ENCODE measurements around the gene CARD9.

Gene CARD9

DNA sequence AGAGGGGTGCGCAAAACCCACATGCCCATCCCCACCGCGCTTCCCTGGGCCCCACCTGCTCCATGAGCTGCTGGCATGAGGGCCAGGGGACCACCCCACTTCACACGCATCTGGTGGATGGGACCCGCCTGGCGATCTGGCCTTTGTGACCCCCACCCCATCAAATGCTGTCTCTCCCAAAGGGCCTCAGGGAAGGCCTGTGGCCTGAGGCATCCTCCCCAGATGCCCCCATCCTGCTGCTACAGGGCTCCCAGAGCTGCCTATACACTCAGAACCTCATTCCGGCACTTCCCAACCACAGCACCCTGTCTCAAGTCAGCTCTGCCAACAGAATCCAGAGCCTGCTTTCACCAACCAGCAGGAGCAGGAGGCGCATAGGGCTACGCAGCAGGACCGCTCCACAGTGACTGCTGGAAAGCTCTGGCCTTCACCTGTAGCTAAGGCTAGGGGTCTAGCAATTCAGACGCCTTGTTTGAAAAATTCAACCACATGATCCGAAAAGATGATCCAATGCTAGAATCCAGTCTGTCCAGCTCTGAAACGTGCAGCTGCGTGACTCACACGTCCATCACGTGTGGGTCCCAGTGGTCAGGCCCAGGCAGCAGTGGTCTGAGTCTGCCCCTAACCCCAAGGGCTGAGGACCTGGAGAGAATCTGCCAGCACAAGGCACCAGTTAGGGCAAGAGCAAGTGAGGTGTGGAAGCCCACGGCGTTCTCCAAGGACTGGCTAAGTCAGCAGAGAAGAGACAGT lies 27.9 kb upstream of the CARD9 start:
- no peak for DNase-seq

DNA sequence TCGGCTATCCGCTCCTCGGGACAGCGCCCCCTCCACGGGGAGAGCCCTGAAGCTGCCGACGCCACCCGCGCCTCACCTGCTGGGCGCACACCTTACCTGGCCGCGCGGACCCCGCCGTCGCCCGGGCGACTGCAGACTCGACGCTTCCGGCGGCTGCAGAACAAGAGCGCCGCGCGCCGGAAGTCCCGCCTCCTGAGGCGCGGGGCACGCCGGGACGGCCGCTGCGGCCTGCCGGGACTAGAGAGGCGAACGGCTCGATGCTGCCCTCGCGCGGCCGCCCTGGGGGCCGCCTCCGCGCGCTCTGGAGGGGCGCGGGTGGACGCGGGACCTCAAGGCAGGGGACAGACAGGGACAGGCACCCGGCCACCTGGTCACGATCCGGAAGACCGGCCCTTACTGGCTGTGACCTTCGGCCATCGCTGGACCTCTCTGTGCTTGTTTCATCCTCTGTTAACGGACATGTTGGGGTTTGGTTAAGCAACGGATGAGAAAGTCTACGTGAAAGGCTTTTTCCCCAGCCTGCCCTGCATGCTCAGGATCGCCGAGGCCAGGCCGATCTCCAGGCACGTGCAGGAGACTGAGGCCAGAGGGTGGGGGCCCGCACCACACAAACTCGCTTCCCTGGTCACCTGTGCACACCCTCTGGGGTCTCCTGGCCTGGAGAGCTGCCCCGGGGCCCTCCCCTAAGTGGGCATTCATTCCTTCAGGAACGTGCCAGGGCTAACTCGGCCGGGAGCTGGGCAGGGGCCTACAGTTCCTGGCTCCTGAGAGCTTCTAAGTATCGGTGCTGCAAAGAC lies 26.8 kb upstream of the CARD9 start, which contains the start of gene SNAPC4:
SNAPC4 (minus strand) TSS at position 133 of the 797 bp plus-strand sequence. CDS start 1,742 bp downstream, outside the sequence.
- peak; percentile 81 to 92 for DNase-seq

- DNase-seq, result no peak
Measured at GRCh38 chr9:136399176-136400037, 25.9 kb upstream of the CARD9 start.

DNA sequence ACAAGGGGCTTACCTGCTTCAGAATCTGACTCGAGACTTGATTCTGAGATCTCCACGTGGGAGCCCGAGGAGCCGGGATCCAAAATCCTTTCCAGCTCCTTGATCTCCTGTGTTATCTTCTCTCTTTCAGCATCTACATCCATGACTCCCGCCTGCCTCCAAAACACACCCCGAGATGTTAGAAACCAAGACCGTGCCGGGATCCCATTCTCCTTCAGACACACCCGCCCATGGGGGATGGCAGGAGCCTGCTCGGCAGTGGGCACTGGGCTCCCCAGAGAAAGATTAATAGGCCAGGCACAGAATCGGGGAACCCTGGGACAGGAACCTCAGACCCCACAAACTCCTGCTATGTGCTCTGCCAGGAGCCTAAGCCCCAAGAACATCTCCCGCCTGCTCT lies 24.8 kb upstream of the CARD9 start:
- no peak for DNase-seq

- no peak for DNase-seq
Measured at GRCh38 chr9:136397643-136398042, 24.2 kb upstream of the CARD9 start.

DNA sequence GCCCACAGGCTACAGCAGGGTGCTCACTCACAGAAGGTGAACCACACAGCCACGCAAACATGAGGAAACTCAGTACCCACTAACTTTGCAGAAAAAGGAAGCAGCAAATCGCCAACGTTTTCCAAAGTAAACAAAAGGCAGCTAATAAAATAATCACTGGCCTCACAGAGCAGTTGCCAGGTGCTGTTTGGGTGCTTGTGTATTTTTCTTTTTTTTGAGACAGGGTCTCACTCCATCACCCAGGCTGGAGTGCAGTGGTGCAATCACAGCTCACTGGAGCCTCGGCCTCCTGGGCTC lies 22.7 kb upstream of the CARD9 start:
- no peak for DNase-seq

- DNase-seq, result no peak
Measured at GRCh38 chr9:136395345-136396218, 22.1 kb upstream of the CARD9 start.

GRCh38 chr9:136395020-136395340 lies 21.5 kb upstream of the CARD9 start:
- DNase-seq, result no peak

DNA sequence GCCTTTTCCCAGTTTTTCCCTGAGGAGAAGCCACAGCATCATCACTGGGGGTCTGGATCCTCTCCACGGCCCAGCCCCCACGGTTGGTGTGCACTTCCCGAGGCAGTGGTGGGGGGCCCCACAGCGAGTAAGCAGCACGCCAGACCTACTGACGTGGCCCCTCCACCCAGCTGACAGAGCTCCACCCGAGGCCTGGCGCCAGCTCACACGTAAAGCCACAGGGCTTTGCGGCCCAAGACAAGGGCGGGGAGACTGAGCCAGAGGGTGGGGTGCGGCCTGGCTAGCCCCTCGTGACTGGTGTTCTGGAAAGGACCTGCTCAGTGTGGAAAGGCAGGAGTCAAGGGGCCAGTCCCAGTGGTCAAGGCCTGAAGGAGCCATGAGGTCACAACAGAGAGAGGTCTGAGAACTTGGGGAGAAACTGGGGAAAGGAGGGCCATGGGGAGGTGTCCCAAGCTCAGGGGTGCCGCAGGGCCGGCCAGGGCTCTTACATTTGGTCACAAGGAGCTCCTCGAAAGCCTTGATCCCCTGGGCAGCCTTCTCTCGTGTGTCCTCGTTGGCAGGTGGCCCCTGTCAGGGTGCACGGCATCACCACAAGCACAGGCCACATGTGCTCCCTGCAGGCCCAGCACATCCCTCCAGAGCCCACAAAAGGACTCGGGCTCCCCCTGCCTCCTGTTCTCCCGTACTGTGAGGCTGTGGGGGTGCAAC lies 21.0 kb upstream of the CARD9 start:
- no peak for DNase-seq

GRCh38 chr9:136393531-136393930 lies 20.1 kb upstream of the CARD9 start:
- DNase-seq, result no peak

DNA sequence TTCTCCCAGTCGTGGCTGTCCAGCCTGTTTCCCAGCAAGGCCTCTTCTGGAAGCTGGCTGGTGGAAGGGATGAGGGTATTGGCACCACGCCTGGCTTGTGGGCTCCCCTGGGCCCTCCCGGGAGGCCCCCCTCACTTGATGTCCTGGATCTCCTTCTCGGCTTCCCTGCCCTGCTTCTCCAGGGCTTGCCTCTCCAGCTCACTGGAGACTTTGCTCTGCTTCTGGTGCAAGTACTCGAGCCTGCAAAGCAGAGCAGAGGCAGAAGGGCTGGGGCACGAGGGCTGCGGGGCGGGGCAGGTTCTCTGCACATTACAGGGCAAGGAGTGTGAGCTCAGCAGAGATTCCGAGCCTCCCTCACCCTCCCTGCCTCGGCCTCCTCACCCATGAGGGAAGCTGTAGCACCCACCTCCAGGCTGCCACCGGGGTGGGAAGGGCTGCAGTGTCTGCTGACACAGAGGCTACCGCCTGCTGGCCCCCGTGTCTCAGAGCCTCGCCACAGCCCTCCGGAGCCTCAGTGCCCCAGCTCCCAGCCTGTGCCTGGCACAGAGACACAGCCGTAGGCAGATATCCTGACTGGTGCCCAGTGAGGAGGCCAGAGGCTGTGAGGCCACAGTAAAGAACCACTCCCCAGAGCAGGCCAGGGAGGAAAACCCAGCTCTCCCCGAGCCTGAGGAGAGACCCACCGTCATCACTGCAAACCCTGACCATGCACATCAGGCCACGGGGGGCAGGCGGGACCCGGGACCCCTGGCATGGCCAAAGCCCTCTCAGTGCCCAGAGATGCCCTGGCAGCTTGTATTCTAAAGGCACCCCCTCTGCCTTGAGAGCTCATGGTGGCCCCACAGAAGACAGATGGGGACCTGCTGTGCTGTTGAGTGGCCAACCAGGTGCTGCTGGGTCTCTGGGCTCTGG lies 19.3 kb upstream of the CARD9 start:
- DNase-seq, result no peak

- no peak for DNase-seq
Measured at GRCh38 chr9:136391737-136392537, 18.5 kb upstream of the CARD9 start.

- no peak for DNase-seq
Measured at GRCh38 chr9:136389396-136389795, 15.9 kb upstream of the CARD9 start.

GRCh38 chr9:136387217-136387616 lies 13.7 kb upstream of the CARD9 start:
- no peak for DNase-seq

DNA sequence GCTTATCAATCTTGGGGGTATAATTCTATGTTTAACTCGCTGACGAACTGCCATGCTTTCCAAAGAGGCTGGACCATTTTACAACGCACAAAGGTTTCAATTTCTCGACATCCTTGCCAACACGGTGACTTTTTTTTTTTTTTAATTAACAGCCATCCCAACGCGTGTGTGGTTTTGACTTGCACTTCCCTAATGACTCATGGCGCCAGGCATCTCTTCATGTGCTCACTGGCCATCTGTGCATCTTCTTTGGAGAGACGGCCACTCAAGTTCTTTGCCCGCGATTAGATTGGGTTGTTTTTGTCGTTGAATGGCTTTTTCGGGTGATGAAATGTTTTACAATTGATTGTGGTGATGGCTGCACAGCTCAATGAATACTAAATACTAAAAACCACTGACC lies 12.5 kb upstream of the CARD9 start:
- DNase-seq, result no peak

DNA sequence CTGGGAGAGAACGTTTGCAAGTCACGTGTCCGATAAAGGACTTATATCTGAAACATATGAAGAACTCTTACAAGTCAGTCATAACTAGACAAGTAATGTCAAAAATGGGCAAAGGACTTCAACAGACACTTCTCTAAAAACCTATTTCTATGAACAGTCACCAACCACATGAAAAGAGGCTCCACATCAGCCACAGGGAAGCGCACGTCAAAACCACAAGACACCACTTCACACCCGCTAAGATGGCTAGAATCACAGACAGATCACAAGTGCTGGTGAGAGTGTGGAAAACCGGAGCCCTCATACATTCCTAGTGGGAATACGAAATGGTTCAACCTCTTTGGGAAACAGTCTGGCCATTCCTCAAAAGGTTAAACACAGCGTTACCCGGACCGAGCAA lies 11.5 kb upstream of the CARD9 start:
- no peak for DNase-seq

- DNase-seq, result no peak
Measured at GRCh38 chr9:136383436-136383835, 10.0 kb upstream of the CARD9 start.

DNA sequence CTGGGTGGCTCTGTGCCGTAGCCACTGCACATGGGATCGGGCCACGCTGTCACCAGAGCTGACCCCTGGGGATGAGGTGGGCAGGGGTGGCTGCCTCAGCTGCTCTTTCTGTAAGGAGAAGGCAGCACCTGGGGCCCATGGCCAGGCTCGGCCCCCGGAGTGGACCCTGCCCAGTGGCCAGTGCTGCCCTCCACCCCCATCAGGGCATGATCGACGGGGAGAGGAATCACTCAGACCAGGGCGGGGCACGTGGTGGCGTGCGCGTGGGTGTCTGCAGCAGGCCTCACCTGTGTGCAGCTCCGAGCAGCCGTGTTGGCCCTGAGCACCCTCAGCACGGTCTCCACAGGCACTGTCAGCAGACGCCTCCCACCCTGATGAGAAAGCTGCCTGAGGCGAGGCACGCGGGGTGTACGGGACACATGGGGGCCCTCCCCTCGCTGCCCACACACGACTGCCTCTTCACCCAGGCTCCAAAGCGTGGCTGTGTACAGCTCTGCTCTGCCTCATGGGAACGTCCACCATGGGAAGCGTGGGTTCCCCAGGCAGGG lies 8.6 kb upstream of the CARD9 start:
- no peak for DNase-seq

DNA sequence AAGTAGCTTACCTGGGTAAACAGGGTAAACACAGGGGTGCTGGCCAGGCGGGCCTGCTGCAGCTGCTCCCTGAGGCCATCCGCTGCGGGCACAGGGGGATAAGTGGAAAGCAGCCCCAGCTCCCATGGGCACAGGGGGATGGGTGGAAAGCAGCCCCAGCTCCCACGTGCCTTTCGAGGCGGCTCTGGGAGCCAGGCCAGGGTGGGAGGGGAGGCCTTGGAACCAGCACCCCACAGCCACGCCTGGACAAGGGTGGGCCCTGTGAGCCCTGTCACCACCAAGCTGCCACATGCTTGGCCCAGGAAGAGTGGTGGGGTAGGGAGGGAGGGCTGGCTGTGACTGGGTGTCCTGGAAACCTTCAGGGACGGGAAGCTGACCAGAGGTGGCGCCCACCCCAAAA lies 7.8 kb upstream of the CARD9 start:
- DNase-seq, result no peak

- DNase-seq, result no peak
Measured at GRCh38 chr9:136380381-136380780, 6.9 kb upstream of the CARD9 start.

Data from NCI-H1930 (cell line).